Adrenal gland (tissue), 12 donors: Measurements from ENCODE around the gene SEC16B. TPM values are rescaled to one million over a fixed set of nuclear protein-coding genes. Genes with fewer than 3 reads are reported as not detected.

Source experiments
- DNase-seq, 7 donors: peaks; one replicate each; pipeline ENCODE4 v3.0.0-alpha.2; 2019 to 2020
- H3K27ac ChIP-seq, 5 donors: fragments of 200-600 bp; sonication (generic) in 4 of 5; 1 replicate in 3 of 5; 2 replicates in 2 of 5; pipeline versions ENCODE4 v1.5.1 to v1.8.0; 2016 to 2020; ENCODE audit warnings: mild to moderate bottlenecking in 1 of 5
- H3K27me3 ChIP-seq: fragments of 200-600 bp; 2 replicates; pipeline ENCODE4 v1.8.0; 2021
- H3K36me3 ChIP-seq, 2 donors: fragments of 200-600 bp; replicated peaks in 1 of 2; 1 replicate in 1 of 2; 2 replicates in 1 of 2; pipeline versions ENCODE4 v1.5.1 to v1.8.0; 2018 to 2022
- H3K4me1 ChIP-seq, 2 donors: fragments of 200-600 bp; replicated peaks in 1 of 2; 1 replicate in 1 of 2; 2 replicates in 1 of 2; pipeline versions ENCODE4 v1.5.1 to v1.8.0; 2018 to 2021
- H3K4me3 ChIP-seq, 4 donors: fragments of 200-600 bp; sonication (generic) in 3 of 4; one replicate each; pipeline ENCODE4 v1.5.1; 2016 to 2018
- H3K9me3 ChIP-seq, 3 donors: fragments of 200-600 bp; sonication (generic) in 1 of 3; replicated peaks in 1 of 3; 1 replicate in 2 of 3; 2 replicates in 1 of 3; pipeline versions ENCODE4 v1.5.1 to v1.8.0; 2016 to 2021
- CTCF ChIP-seq, 6 experiments: fragments of 450-650 bp in 4 of 6; fragments of 200-600 bp in 2 of 6; sonication (generic) in 1 of 6; IDR thresholded peaks; 1 replicate in 5 of 6; 2 replicates in 1 of 6; pipeline versions ENCODE4 v1.5.1 to v1.8.0; 2016 to 2021; ENCODE audit warnings: antibody characterized with exemption in 6 of 6, mild to moderate bottlenecking in 2 of 6, moderate library complexity in 1 of 6
- POLR2A ChIP-seq, 2 donors: fragments of 450-650 bp; IDR thresholded peaks; one replicate each; pipeline ENCODE4 v1.6.1; 2017; ENCODE audit warnings: antibody characterized with exemption in 2 of 2, mild to moderate bottlenecking in 2 of 2, moderate library complexity in 1 of 2
- WGBS, 4 donors: extraction: QIAGEN DNeasy Blood & Tissue Kit in 2 of 4; methylation state at CpG; one replicate each; pipeline versions ENCODE4 v1.1.5 to v1.1.7; 2013 to 2017; 5-methylcytosine and 5-hydroxymethylcytosine counted together
- intact Hi-C, 2 donors: fragments of 100-400 bp; cut with DNase I; formaldehyde crosslinking; loops; one replicate each; pipeline versions ENCODE4 v1.14.1 to v1.15.0; 2022 to 2023
- polyA plus RNA-seq, 3 donors: library from polyadenylated mRNA; stranded (reverse); fragments of 200-250 nt in 2 of 3; fragments of 350-450 nt in 1 of 3; fragmentation: Illumina TruSeq in 1 of 3; extraction: RNeasy Lipid Tissue Mini Kit (QIAGEN cat#74804) in 1 of 3; gene quantifications; one replicate each; pipeline ENCODE4 v1.2.3, GENCODE V29; 2013 to 2014
- small RNA-seq, 2 donors: library from RNA; depleted of rRNA; stranded (forward); fragments of <200 nt; gene quantifications; one replicate each; pipeline ENCODE3, GENCODE V24; 2016
- total RNA-seq, 9 donors: library from RNA; depleted of rRNA in 4 of 9; stranded (reverse); fragments of >200 nt in 4 of 9; fragments of 120-200 nt in 1 of 9; fragmentation: NEBNext Ultra II Directional in 1 of 9; extraction: Animal tissue kit (Norgen Biotek cat#: 25700) in 1 of 9; gene quantifications; one replicate each; pipeline versions ENCODE4 v1.1.0 to v1.2.4, GENCODE V29; 2013 to 2023
- donor health status: healthy with polysubstance abuse.
- donor health status: Bipolar disorder and iron deficiency.
- donor health status: DM: yes; HTN: yes; CAD: no.
- donor health status: DM: no; HTN: no; CAD: no.
- donor health status: DM: no; HTN: no; CAD: no.
- donor health status: DM: yes; HTN: yes; CAD: no.

Gene SEC16B
- total and polyA plus RNA-seq, 12 donors: 0.87 to 64.5 (median 6.5) TPM

DNA sequence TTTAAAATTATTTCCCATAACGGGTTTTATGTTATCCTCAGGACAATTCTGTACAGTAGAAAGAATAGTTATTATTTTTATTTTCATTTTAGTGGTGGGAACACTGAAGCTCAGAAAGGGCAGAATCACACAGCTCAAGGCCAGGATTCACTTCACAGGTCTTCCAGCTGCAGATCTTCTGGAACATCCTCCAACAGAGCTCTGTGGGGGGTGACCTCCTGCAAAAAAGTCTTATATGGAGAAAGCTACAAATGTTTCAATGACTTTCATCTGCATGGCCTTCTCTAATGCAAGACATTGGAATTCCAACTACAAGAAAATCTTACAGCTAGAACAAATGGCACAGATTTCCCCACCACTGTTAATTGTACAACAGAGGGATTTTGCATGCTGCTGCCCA is 64.2 kb downstream of the SEC16B start:
- TF ChIP-seq POLR2A (IDR thresholded peaks at IDR 0.05) (no peak), CTCF (IDR thresholded peaks at IDR 0.05) (no peak)
- DNase-seq: no peak
- Histone ChIP-seq H3K4me1 (no peaks in the 10 kb centered on the region), H3K27me3 (peaks cover 4% of the 10 kb centered on the region), H3K9me3 (no peaks in the 10 kb centered on the region), H3K36me3 (no peaks in the 10 kb centered on the region), H3K4me3 (no peak overlapping the region), H3K27ac (no peak overlapping the region)
- 64 to 77% (median 71%) methylated on average over 1 of the region's 1 CpG for WGBS, 4 donors
- intact Hi-C loops: no loop called here

- Histone ChIP-seq H3K27ac (no peak overlapping the region), H3K4me3 (no peak overlapping the region), H3K4me1 (no peaks in the 10 kb centered on the region), H3K27me3 (peaks cover 4% of the 10 kb centered on the region), H3K36me3 (no peaks in the 10 kb centered on the region), H3K9me3 (no peaks in the 10 kb centered on the region)
- TF ChIP-seq POLR2A (IDR thresholded peaks at IDR 0.05) (no peak), CTCF (IDR thresholded peaks at IDR 0.05) (no peak)
- no peak for DNase-seq
- WGBS, 4 donors: 70 to 85% (median 74%) methylated on average over 4 to 5 of the region's 5 CpGs
- intact Hi-C loops: no loop called here
Observed at GRCh38 chr1:177902266-177902665, 67.6 kb downstream of the SEC16B start.

- Histone ChIP-seq H3K36me3 (no peaks in the 10 kb centered on the region), H3K27me3 (no peaks in the 10 kb centered on the region), H3K4me1 (no peaks in the 10 kb centered on the region), H3K4me3 (no peak overlapping the region), H3K27ac (no peak overlapping the region), H3K9me3 (no peaks in the 10 kb centered on the region)
- WGBS, 4 donors: 55 to 65% (median 57%) methylated on average over 11 of the region's 11 CpGs
- intact Hi-C loops: no loop called here
- TF ChIP-seq CTCF (IDR thresholded peaks at IDR 0.05) (no peak), POLR2A (IDR thresholded peaks at IDR 0.05) (no peak)
- DNase-seq: no peak
Observed at GRCh38 chr1:177897998-177898654, 71.7 kb downstream of the SEC16B start.

DNA sequence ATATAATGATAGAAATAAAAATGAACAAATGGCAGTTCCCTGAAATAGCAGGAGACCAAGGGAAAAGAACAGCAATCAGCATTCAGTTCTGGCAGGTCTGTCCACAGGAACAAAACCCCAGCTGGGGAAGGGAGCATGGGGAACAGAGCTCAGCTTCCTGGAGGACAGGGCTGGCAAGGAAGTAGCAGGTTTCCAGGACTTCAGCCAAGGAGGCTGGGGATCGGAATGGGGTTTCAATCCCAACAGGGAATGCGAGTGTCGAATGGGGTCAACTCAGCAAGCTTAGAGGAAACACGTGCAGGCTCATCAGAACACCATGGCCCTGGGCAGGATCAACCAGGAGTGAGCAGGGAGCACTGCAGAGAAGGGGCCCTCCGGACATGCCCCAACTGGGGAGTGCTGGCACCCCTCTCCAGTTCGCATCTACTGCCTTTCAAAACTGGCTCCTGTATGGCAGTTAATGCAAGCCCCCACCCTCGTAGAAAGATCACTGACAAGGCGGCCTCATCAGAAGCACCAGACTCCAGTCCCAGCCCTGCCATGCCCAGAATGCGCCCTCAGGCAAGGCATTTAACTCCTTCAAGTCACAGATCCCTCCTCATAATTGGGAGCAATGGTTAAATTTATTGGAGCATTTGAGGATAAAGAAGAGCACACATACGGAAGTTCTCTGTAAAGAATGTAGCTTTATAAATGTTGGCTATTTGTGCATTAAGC is 72.4 kb downstream of the SEC16B start:
- H3K4me3 ChIP-seq: no peak overlapping the region
- H3K9me3 ChIP-seq: no peaks in the 10 kb centered on the region
- DNase-seq: no peak
- intact Hi-C loops: no loop called here
- no peak overlapping the region for H3K27ac ChIP-seq
- no peaks in the 10 kb centered on the region for H3K27me3 ChIP-seq
- H3K4me1 ChIP-seq: no peaks in the 10 kb centered on the region
- no peak for TF ChIP-seq POLR2A (IDR thresholded peaks at IDR 0.05)
- TF ChIP-seq CTCF (IDR thresholded peaks at IDR 0.05): no peak
- 56 to 68% (median 64%) methylated on average over 7 to 10 of the region's 10 CpGs for WGBS, 4 donors
- H3K36me3 ChIP-seq: no peaks in the 10 kb centered on the region

Small RNA genes within 50 kb of the gene (small RNA-seq; reads per million reads assigned to genes)
- 0 reads per million in 2 donors for gene AL359075.1

Other genes starting within 250 kb of the SEC16B start
- 10 to 100 TPM; 10.7 to 31.5 (median 16.0) TPM for gene RASAL2, start 124.0 kb upstream of the SEC16B start, total RNA-seq
- 10 to 100 TPM in 1 of 3 donors, 1 to 10 TPM in 2; 2.4 to 18.6 (median 4.4) TPM for gene RASAL2, start 124.0 kb upstream of the SEC16B start, polyA plus RNA-seq